CD14-positive monocyte (primary cell): ENCODE data around the gene IPPK. TPM values are rescaled to one million over a fixed set of nuclear protein-coding genes. Genes with fewer than 3 reads are reported as not detected.

Experiments
- DNase-seq, 3 donors: peaks; one replicate each; pipeline ENCODE4 v3.0.0-alpha.2; 2011 to 2022
- H2AFZ ChIP-seq: 2 replicates; pipeline ENCODE4 v1.6.0; 2012; ENCODE audit warnings: mild to moderate bottlenecking, low read depth, low read length, inconsistent platforms; ENCODE audit not compliant: insufficient read depth, poor library complexity, severe bottlenecking
- H3K27ac ChIP-seq, 2 donors: 1 replicate in 1 of 2; 2 replicates in 1 of 2; pipeline ENCODE4 v1.5.1; 2012 to 2013; ENCODE audit warnings: low read length in 2 of 2, control low read depth in 1 of 2, inconsistent platforms in 1 of 2, low read depth in 1 of 2, mild to moderate bottlenecking in 1 of 2
- H3K27me3 ChIP-seq, 2 donors: one replicate each; pipeline versions ENCODE4 v1.6.0 to v1.6.1; 2011 to 2013; ENCODE audit warnings: low read length in 2 of 2; ENCODE audit not compliant: control insufficient read depth in 2 of 2, insufficient read depth in 2 of 2
- H3K36me3 ChIP-seq, 2 donors: replicated peaks in 1 of 2; 1 replicate in 1 of 2; 2 replicates in 1 of 2; pipeline versions ENCODE4 v1.5.1 to v1.6.1; 2012 to 2013; ENCODE audit warnings: low read length in 2 of 2, control low read depth in 1 of 2, inconsistent platforms in 1 of 2, mild to moderate bottlenecking in 1 of 2; ENCODE audit not compliant: insufficient read depth in 2 of 2, control insufficient read depth in 1 of 2
- H3K4me1 ChIP-seq, 2 donors: 1 replicate in 1 of 2; 2 replicates in 1 of 2; pipeline versions ENCODE4 v1.5.1 to v1.6.1; 2012 to 2013; ENCODE audit warnings: low read length in 2 of 2, control low read depth in 1 of 2, inconsistent platforms in 1 of 2, mild to moderate bottlenecking in 1 of 2, moderate library complexity in 1 of 2; ENCODE audit not compliant: insufficient read depth in 2 of 2, control insufficient read depth in 1 of 2
- H3K4me2 ChIP-seq: replicated peaks from 2 replicates; pipeline ENCODE3; 2012; ENCODE audit warnings: low read length, moderate library complexity, mild to moderate bottlenecking; ENCODE audit not compliant: poor library complexity, severe bottlenecking; ENCODE audit errors: extremely low read depth
- H3K4me3 ChIP-seq, 3 experiments: fragments of 200-600 bp in 1 of 3; sonication (generic) in 1 of 3; replicated peaks in 1 of 3; 1 replicate in 2 of 3; 2 replicates in 1 of 3; pipeline ENCODE4 v1.5.1; 2011 to 2013; ENCODE audit warnings: low read length in 3 of 3, mild to moderate bottlenecking in 3 of 3, control low read depth in 2 of 3, low read depth in 2 of 3, inconsistent platforms in 1 of 3, moderate library complexity in 1 of 3
- H3K79me2 ChIP-seq: 2 replicates; pipeline ENCODE4 v1.6.0; 2012; ENCODE audit warnings: mild to moderate bottlenecking, control low read depth, inconsistent platforms, low read length, moderate library complexity; ENCODE audit not compliant: insufficient read depth
- H3K9ac ChIP-seq: 2 replicates; pipeline ENCODE4 v1.6.0; 2017; ENCODE audit warnings: low read length, mild to moderate bottlenecking; ENCODE audit not compliant: insufficient read depth, poor library complexity, severe bottlenecking
- H3K9me3 ChIP-seq, 2 donors: replicated peaks in 1 of 2; 1 replicate in 1 of 2; 2 replicates in 1 of 2; pipeline versions ENCODE4 v1.5.1 to v1.6.1; 2012 to 2013; ENCODE audit warnings: low read length in 2 of 2, control low read depth in 1 of 2; ENCODE audit not compliant: control insufficient read depth in 1 of 2, insufficient read depth in 1 of 2
- H4K20me1 ChIP-seq: 2 replicates; pipeline ENCODE4 v1.6.0; 2012; ENCODE audit warnings: mild to moderate bottlenecking, low read length, control low read depth, moderate library complexity; ENCODE audit not compliant: insufficient read depth
- H3K27ac Mint-ChIP-seq, 7 donors: one replicate each; pipeline ENCODE4 v1.8.0; 2020; ENCODE audit warnings: mild to moderate bottlenecking in 7 of 7, mixed read lengths in 7 of 7, moderate library complexity in 6 of 7, inconsistent platforms in 2 of 7
- H3K27me3 Mint-ChIP-seq, 3 donors: one replicate each; pipeline ENCODE4 v1.8.0; 2021 to 2022; ENCODE audit warnings: low read depth in 3 of 3, mild to moderate bottlenecking in 3 of 3, mixed read lengths in 3 of 3, moderate library complexity in 3 of 3, inconsistent platforms in 1 of 3
- H3K36me3 Mint-ChIP-seq, 2 donors: one replicate each; pipeline ENCODE4 v1.8.0; 2020; ENCODE audit warnings: mixed read lengths in 2 of 2, inconsistent platforms in 1 of 2, mild to moderate bottlenecking in 1 of 2
- H3K4me1 Mint-ChIP-seq: one replicate; pipeline ENCODE4 v1.8.0; 2020; ENCODE audit warnings: mild to moderate bottlenecking, mixed read lengths
- H3K4me3 Mint-ChIP-seq, 2 donors: one replicate each; pipeline ENCODE4 v1.8.0; 2020; ENCODE audit warnings: mild to moderate bottlenecking in 2 of 2, mixed read lengths in 2 of 2, moderate library complexity in 1 of 2
- H3K9me3 Mint-ChIP-seq, 7 donors: one replicate each; pipeline ENCODE4 v1.8.0; 2020 to 2022; ENCODE audit warnings: mixed read lengths in 7 of 7, mild to moderate bottlenecking in 6 of 7, moderate library complexity in 6 of 7, inconsistent platforms in 2 of 7
- CTCF ChIP-seq: fragments of 200-600 bp; IDR thresholded peaks from one replicate; pipeline ENCODE4 v1.8.0; 2022; ENCODE audit warnings: antibody characterized with exemption, mild to moderate bottlenecking
- WGBS: methylation state at CpG from one replicate; pipeline ENCODE4 v1.1.5; 2013; ENCODE audit warnings: missing lambda C conversion rate; ENCODE audit not compliant: insufficient coverage; 5-methylcytosine and 5-hydroxymethylcytosine counted together
- intact Hi-C, 2 donors: fragments of 100-400 bp; cut with micrococcal nuclease; formaldehyde crosslinking; loops; one replicate each; pipeline versions ENCODE4 v1.15.0 to v1.15.1; 2023
- polyA plus RNA-seq, 3 donors: library from polyadenylated mRNA; depleted of rRNA in 1 of 3; unstranded in 2 of 3; stranded (reverse) in 1 of 3; fragments of 300-500 nt in 2 of 3; fragments of >200 nt in 1 of 3; fragmentation: Illumina TruSeq in 2 of 3; gene quantifications; 1 replicate in 2 of 3; 2 replicates in 1 of 3; pipeline ENCODE4 v1.2.3, GENCODE V29; 2012 to 2021

IPPK gene
- polyA plus RNA-seq, 3 donors: 1.9 to 11.6 (median 3.2) TPM

- no peaks in the 10 kb centered on the region for H3K79me2 ChIP-seq
- TF ChIP-seq CTCF: no peak
- peak overlapping the region; percentile 54 for H2AFZ ChIP-seq
- H3K4me3 ChIP-seq: no peak overlapping the region
- Mint-ChIP-seq H3K36me3 (peaks cover 0 to 2% of the 10 kb centered on the region in 2 donors), H3K27ac (no peak overlapping the region), H3K4me1 (peaks cover 52% of the 10 kb centered on the region), H3K9me3 (peaks cover 0 to 3% (median 0%) of the 10 kb centered on the region in 7 donors), H3K4me3 (no peak overlapping the region), H3K27me3 (no peaks in the 10 kb centered on the region)
- WGBS: no CpG with 5 or more reads among the region's 7 CpGs
- intact Hi-C loops: no loop called here
- no peak overlapping the region for H3K27ac ChIP-seq
- no peaks in the 10 kb centered on the region for H3K9me3 ChIP-seq
- no peak for DNase-seq
- no peaks in the 10 kb centered on the region for H3K27me3 ChIP-seq
- no peak overlapping the region for H3K4me2 ChIP-seq
- no peaks in the 10 kb centered on the region for H3K36me3 ChIP-seq
- H4K20me1 ChIP-seq: no peaks in the 10 kb centered on the region
- H3K4me1 ChIP-seq: peaks cover 31 to 42% of the 10 kb centered on the region in 2 donors
- no peak overlapping the region for H3K9ac ChIP-seq
Measured at GRCh38 chr9:92592946-92593861, 76.7 kb downstream of the IPPK start.

GRCh38 chr9:92592537-92592936, 77.4 kb downstream of the IPPK start:
- no peaks in the 10 kb centered on the region for H3K36me3 ChIP-seq
- H2AFZ ChIP-seq: no peak overlapping the region
- no peaks in the 10 kb centered on the region for H3K79me2 ChIP-seq
- no peaks in the 10 kb centered on the region for H3K27me3 ChIP-seq
- no peak overlapping the region for H3K4me3 ChIP-seq
- H3K27ac ChIP-seq: no peak overlapping the region
- H3K9ac ChIP-seq: no peak overlapping the region
- H3K9me3 ChIP-seq: no peaks in the 10 kb centered on the region
- H3K36me3 Mint-ChIP-seq: peaks cover 0 to 2% of the 10 kb centered on the region in 2 donors
- H3K9me3 Mint-ChIP-seq: peaks cover 0 to 3% (median 0%) of the 10 kb centered on the region in 7 donors
- H3K4me1 ChIP-seq: peaks cover 27 to 36% of the 10 kb centered on the region in 2 donors
- no peak overlapping the region for H3K27ac Mint-ChIP-seq
- no peak overlapping the region for H3K4me3 Mint-ChIP-seq
- peaks cover 48% of the 10 kb centered on the region for H3K4me1 Mint-ChIP-seq
- no peaks in the 10 kb centered on the region for H4K20me1 ChIP-seq
- TF ChIP-seq CTCF: no peak
- no CpG with 5 or more reads among the region's 1 CpG for WGBS
- DNase-seq: no peak
- no peaks in the 10 kb centered on the region for H3K27me3 Mint-ChIP-seq
- H3K4me2 ChIP-seq: no peak overlapping the region
- intact Hi-C loops: no loop called here
